Thyroid gland (tissue), 4 donors: ENCODE results near the gene SHROOM1.
"Not testable (repeated sequence)": the region's sequence is repeated elsewhere in the genome, so short reads cannot be mapped to it uniquely, and the experiment has no call there.

Source experiments
- CTCF ChIP-seq, 6 experiments: fragments of 200-600 bp in 3 of 6; fragments of 450-650 bp in 3 of 6; sonication (generic) in 3 of 6; IDR thresholded peaks; one replicate each; pipeline ENCODE4 v1.5.1; 2016 to 2019; ENCODE audit warnings: antibody characterized with exemption in 6 of 6, mild to moderate bottlenecking in 2 of 6, inconsistent platforms in 1 of 6, moderate library complexity in 1 of 6
- POLR2A ChIP-seq, 2 donors: fragments of 450-650 bp; IDR thresholded peaks; one replicate each; pipeline ENCODE4 v1.6.1; 2017; ENCODE audit warnings: antibody characterized with exemption in 2 of 2, mild to moderate bottlenecking in 2 of 2, moderate library complexity in 1 of 2

GRCh38 chr5:132802685-132803066 is 27.8 kb downstream of the SHROOM1 start:
- TF ChIP-seq POLR2A, CTCF (IDR thresholded peaks at IDR 0.05): not testable (repeated sequence)
